ENCODE results near the gene NKAIN2.
A peak's percentile ranks its signal among the peaks of the same experiment; 100 is the strongest.
"Not testable (repeated sequence)": the region's sequence is repeated elsewhere in the genome, so short reads cannot be mapped to it uniquely, and the experiment has no call there.

The NKAIN2 gene

DNA sequence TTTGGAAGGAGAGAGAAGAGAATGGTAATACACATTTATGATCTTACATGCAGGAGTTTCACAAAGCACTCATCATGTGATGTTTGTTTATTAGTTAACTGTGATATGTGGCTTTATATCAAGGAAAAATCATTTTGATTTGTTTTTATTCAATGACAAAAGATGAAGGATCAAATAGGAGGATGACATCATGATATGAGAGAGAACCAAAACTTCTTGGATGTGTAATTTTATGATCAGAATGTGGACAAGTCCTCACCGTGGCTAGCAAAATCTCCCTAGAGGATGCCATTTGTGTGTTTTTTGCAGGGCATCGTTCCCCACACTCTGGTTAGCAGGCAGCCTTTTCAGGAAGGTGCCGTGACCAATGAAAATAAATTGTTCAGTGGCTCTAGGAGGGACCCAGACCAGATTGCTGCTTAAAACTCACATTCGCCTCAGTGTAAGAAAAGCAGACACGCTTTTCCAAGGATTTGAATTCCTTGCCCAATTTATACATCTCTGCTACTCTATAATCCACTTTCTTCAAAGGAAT, 552.7 kb downstream of the NKAIN2 start:
- DNase-seq = no peak

DNA sequence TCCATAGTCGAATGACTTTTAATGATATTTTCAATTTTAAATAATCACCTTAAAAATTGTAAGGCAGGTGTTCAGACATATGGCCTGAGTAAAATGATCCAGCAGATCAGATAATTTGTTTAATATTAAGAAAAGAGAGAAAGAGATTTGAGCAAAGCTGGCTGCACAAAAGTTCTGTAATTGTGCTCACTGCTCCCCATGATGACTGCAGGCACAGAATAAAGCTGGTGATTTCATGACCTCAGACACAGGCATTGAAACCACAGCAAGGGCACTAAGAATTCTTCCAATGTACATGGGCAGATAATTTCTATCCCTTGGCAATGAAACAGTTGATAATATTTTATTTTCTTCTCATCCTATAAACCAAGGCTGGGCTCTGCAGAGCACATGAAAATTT, 553.1 kb downstream of the NKAIN2 start:
- DNase-seq = no peak

DNA sequence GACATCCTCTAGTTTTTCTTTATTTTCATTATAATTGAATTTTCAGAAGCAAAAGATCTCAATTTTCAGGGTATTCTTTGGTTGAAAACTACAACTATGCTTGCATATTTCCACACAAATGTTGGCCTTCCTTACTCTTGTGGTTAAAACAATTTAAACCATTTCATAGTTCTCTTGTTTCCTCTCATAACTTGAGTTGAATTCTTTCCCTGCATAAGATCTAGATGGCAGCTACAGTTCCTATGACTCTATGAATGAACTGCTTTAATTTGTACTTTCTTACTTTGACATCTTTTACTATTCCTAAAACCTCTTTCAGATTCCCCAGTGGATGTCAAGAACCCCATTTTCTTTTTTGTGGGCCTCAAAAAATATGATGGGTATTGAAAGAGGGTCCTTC, 564.5 kb downstream of the NKAIN2 start:
- DNase-seq = no peak

DNA sequence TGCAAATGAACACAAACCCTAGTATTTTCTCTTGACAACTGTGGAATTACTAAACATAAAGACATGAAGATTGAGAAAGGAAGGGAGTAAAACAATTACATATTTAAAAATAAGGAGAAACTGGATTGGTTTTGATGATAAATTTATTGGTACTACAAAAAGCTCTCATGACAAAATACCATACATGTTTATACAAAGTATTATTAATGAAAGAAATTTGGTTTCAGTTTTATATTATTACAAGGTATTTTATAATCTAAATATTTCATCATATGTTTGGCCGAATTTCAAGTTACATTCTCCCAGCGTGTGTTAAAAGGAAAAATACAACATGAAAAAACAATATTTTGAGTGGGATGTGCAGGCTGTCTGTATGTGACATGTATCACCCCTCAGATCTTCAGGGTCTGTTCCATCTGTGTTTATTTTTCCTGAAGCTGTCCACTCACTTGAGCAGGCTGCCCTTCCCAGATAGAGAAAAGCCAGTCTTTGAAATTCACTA, 568.4 kb downstream of the NKAIN2 start:
- no peak for DNase-seq

DNA sequence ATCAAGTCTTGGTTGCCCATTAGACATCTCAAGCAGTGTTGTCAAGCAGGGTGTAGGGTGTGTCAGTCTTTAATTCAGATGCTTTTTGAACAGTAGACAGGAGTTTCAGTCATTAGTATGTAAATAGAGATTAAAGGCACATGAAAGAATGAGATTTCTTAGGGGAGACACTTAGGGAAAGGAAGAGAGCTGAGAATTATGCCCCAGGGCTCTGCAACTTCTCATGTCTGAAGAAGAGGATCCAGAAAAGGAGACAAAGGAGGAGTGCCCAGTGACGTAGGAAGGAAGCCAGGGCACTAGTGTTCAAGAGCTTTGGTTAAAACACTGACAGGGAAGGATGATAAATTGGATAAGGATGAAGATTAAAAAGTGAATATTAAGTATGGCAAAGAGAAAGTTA, 569.7 kb downstream of the NKAIN2 start:
- no peak for DNase-seq

DNA sequence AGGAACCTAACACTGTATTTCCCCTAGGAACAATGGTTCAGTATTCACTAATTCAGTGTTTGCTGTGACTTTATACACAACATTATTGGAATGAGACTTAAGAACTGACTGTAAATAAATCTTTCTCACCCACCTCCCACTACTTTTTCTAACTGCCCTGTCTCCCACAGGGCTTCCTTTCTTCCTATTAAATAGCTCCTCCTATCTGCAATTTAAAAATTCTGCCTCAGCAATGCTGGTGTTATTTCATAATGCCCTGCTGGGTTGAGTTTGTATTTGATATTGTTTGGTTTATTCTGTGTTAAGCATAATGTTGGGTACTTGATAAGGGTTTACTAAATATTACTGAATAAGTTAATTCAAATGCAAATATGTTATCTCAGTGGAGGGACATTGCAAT, 585.5 kb downstream of the NKAIN2 start:
- DNase-seq = no peak

- no peak for DNase-seq
Measured at GRCh38 chr6:124393536-124393935, 589.9 kb downstream of the NKAIN2 start.

DNA sequence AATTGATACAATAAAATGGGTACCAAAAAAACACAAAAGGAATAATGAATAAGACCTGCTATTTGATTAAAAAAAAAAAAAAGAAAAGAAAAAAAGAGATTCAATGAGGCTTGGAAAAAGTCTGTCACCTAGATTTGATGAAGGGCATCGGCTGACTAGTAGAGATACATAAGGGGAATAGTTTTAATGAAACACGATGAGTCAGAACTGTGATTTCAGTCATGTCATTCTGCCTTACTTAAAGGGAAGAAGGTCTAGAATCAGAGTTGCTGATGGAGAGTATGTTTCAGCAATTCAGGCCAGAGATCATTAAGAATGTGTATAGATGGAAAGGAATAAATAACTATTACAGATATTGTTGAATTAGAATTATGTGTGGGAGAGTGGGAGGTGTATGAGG, 592.7 kb downstream of the NKAIN2 start:
- DNase-seq = no peak

- DNase-seq = no peak
Measured at GRCh38 chr6:124400261-124400999, 596.8 kb downstream of the NKAIN2 start.

DNA sequence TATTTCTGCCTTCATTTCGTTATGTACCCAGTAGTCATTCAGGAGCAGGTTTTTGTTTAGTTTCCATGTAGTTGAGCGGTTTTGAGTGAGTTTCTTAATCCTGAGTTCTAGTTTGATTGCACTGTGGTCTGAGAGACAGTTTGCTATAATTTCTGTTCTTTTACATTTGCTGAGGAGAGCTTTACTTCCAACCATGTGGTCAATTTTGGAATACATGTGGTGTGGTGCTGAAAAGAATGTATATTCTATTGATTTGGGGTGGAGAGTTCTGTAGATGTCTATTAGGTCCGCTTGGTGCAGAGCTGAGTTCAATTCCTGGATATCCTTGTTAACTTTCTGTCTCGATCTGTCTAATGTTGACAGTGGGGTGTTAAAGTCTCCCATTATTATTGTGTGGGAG, 606.8 kb downstream of the NKAIN2 start:
- DNase-seq = not testable (repeated sequence)

- DNase-seq = not testable (repeated sequence)
Measured at GRCh38 chr6:124412657-124413056, 609.0 kb downstream of the NKAIN2 start.

GRCh38 chr6:124420116-124420840, 616.6 kb downstream of the NKAIN2 start:
- peak; percentile 25 for DNase-seq

DNA sequence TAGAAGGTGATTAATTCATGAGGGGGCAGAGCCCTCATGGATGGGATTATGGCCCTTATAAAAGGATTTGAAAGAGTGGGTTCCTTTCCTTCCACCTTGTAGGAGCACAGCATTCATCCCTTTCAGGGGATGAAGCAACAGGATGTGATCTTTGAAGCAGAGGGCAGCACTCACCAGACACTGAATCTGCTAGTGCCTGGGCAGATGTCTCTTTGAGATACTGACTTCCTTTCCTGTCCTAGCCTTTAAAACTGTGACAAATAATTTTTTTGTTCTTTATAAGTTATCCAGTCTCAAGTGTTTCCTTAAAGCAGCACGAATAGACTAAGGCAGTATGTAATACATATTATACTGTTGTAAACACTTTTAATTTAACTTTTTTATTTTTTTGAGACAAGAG, 620.0 kb downstream of the NKAIN2 start:
- no peak for DNase-seq

GRCh38 chr6:124430740-124431318, 627.2 kb downstream of the NKAIN2 start:
- DNase-seq = no peak

GRCh38 chr6:124432620-124433019, 629.0 kb downstream of the NKAIN2 start:
- DNase-seq = peak; percentile 21

DNA sequence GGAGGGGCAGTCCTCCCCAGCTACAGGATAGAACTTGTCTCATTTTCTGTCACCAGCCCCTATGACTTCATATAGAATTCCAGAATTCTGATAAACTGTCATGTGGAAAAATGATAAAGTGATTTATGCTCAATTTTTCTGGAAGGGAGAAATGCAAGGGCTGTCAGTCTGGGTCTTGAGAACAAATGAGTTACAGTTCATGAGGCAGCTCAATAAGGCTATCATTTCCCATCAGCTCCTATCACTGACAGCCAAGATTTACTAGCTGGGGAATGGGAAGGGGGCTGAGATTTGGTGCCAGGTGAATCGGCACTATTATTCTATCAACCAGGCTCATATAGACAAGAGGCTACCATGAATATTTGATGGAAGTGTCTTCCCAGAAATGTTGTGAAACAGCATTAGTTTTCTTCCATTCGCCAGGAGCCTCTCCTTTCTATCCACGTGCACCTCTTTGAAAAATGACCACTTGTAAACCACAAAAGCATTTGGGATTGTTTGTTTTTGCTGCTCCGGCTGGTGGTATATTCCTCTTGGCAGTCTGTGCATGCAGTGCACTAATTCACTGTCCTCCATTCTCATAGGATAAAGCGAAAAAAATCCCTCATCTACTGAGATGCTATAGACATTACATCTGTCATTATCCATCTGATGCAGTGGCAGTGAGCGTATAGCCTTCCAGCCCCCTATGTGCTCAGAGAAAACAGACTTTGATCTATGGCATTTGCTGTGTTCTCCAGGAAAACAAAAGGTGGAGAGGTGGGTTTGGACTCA, 629.9 kb downstream of the NKAIN2 start:
- peak; percentile 98 for DNase-seq

- DNase-seq = no peak
Measured at GRCh38 chr6:124434421-124434820, 630.8 kb downstream of the NKAIN2 start.

DNA sequence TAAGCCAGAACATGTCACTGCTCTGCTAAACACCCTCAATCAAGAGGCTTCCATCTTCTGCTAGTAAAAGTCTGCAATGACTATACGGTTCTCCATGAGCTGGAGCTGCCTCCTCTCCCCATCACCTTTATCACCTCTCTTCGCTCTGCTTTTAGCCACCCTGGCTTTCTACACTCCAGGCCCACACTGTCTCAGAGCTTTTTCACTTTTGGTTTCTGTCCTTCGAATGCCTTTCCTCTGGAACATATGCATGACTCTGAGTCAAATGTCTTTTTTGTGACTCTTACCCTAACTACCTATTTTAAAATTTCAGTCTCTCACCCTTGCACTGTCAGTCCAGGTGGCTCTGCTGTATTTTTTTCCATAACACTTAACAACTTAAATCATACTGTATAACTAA, 633.1 kb downstream of the NKAIN2 start:
- no peak for DNase-seq

DNA sequence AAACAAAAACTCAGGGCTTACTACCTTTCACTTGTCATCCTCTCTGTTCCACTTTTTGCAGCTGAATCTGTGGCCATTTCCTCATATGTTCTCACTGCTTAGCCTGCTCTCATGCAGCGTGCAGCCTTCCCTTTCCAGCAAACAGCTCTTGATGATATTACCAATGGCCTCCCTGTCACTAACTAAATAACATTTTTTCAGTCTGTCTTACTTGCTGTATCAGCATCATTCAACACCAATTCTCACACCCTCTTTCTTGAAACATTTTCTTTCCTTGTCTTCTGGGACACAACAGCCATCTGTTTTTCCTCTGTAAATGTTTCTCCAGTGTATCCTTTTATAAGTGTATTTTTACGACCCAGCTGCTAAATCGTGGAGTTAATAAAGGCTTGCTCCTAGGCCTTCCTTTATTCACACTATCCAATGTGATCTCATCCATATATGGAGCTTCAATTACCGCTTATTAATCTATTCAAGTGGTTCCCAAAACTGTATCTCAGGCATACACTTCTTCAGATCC, 634.9 kb downstream of the NKAIN2 start:
- DNase-seq = no peak

- peak; percentile 46 for DNase-seq
Measured at GRCh38 chr6:124441450-124441849, 637.8 kb downstream of the NKAIN2 start.

GRCh38 chr6:124443541-124443940, 639.9 kb downstream of the NKAIN2 start:
- DNase-seq = no peak

DNA sequence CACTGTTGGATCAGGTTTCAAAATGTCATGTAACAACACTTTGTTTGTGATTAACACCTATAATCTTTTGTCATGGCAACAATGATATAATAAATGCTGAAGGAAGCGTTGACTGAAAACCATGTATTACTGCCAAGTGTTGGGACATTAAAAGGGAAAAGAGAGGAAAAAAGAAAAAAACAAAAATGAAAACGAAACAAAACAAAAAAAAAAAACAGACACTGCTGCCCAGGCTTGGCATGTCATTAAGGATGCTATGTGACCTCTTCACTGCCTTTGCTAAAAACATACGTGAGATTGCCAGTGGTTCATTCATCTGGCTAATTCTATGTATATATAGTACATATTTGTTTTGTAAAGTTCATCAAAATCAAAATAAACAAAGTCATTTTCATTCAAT, 641.9 kb downstream of the NKAIN2 start:
- DNase-seq = peak; percentile 83

DNA sequence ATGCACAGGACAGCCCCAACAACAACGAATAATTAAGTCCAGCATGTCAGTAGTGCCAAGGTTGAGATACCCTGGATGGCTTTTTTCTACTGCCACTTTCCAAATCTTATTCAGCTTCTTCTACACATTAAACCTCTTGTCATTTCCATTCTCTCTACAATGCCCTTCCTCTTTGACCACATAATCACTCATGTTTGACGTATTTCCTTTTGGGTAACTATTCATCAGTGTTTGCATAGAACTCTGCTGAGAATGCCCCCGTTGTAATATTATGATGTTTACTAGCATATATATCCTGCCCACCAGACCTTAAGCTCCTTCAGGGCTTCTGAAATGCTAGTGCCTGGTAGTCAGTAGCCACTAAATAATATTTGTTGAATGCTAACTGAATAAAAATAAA, 643.3 kb downstream of the NKAIN2 start:
- DNase-seq = no peak

Data from NCI-H2029 (cell line).